HG02840 (cell line): ENCODE measurements around the gene RAC3.

Experiments used
- ATAC-seq: cut with Tn5 transposase; IDR thresholded peaks from one replicate; pipeline ENCODE4 v1.9.1; 2021; ENCODE audit warnings: mild to moderate bottlenecking, moderate library complexity, moderate number of reproducible peaks; ENCODE audit not compliant: unreplicated experiment, low FRiP score

Gene RAC3

GRCh38 chr17:82053556-82054263, 22.2 kb downstream of the RAC3 start:
- no peak for ATAC-seq

GRCh38 chr17:82054351-82055022, 23.0 kb downstream of the RAC3 start:
- no peak for ATAC-seq

- ATAC-seq: no peak
Measured at GRCh38 chr17:82055023-82055964, 23.8 kb downstream of the RAC3 start.

- no peak for ATAC-seq
Measured at GRCh38 chr17:82055965-82056728, 24.7 kb downstream of the RAC3 start.

- ATAC-seq: no peak
Measured at GRCh38 chr17:82056729-82057621, 25.5 kb downstream of the RAC3 start.

GRCh38 chr17:82058230-82058854, 26.9 kb downstream of the RAC3 start:
- ATAC-seq: no peak

GRCh38 chr17:82058855-82059249, 27.4 kb downstream of the RAC3 start:
- no peak for ATAC-seq

- no peak for ATAC-seq
Measured at GRCh38 chr17:82059272-82060000, 28.0 kb downstream of the RAC3 start.

- ATAC-seq: no peak
Measured at GRCh38 chr17:82060001-82060380, 28.5 kb downstream of the RAC3 start.

- ATAC-seq: no peak
Measured at GRCh38 chr17:82060614-82061013, 29.1 kb downstream of the RAC3 start.

GRCh38 chr17:82061047-82061925, 29.8 kb downstream of the RAC3 start:
- no peak for ATAC-seq

GRCh38 chr17:82062076-82062983, 30.9 kb downstream of the RAC3 start:
- ATAC-seq: no peak

GRCh38 chr17:82062984-82063368, 31.5 kb downstream of the RAC3 start:
- no peak for ATAC-seq

- ATAC-seq: no peak
Measured at GRCh38 chr17:82063424-82064415, 32.2 kb downstream of the RAC3 start.
